C4-2B (cell line): ENCODE data around the gene HSF5.

ENCODE experiments used
- CTCF ChIP-seq: fragments of 450-650 bp; conservative IDR thresholded peaks from 2 replicates; pipeline ENCODE4 v1.5.1; 2017; ENCODE audit warnings: mild to moderate bottlenecking
- ZFX ChIP-seq: fragments of 450-650 bp; IDR thresholded peaks from 2 replicates; pipeline ENCODE4 v1.6.1; 2017

GRCh38 chr17:58373923-58374322, 114.3 kb downstream of the HSF5 start:
- TF ChIP-seq CTCF (no peak), ZFX (no peak)
